VCaP (cell line): ENCODE data around the gene NPTX1.

Experiments
- H3K27ac ChIP-seq: fragments of 450-650 bp; 2 replicates; pipeline ENCODE4 v1.5.1; 2017
- TF ChIP-seq, protein P1 (sequence below): fragments of 450-650 bp; conservative IDR thresholded peaks from 2 replicates; pipeline ENCODE4 v1.5.1; 2017; ENCODE audit warnings: mild to moderate bottlenecking, moderate library complexity

NPTX1 gene

DNA sequence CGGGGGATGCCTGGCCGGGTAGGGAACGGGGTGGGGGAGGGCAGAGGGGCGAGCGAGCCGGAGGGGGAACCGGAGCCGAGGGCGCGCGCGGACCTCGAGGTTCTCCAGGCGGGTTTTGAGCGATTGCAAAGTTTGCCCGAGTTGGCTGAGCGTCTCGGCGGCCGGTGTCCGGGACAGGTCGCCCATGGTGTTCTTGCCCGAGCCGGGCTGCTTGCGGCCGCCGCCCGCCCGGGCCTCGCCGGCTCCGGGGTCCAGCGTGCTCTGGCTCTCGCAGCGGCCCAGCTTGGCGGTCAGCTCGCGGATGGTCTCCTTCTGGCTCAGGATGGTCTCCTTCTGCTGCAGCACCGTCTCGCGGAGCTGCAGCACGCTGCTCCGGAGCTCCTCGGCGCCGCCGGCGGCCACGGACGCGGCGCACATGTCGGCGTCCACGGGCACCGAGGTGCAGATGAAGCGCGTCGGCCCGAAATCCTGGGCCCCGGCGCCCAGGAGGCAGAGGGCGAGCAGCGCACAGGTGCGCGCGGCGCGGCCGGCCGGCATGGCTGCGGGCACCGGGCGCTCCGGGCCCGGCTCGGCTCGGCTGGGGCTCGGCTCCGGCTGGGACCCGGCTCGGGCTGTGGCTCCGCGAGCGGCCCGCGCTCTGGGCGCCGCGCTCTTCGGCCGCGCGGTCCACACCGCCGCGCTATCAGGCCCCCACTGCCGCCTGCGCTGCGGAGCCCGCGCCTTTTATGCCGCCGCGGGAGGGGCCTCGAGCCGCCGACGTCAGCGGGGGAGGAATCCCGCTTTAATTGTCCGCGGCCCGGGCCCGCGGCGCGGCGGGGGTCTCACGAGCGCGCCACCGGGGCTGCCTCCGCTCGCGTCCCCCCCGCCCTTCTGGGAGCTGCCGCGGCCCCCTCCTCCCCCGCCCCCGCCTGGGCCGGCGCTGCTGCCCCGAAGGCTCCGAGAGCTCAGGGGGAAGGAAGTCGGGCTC lies at the start of gene NPTX1:
Gene NPTX1 (minus strand): TSS at position 698 of the 967 bp plus-strand sequence. CDS start 161 bp downstream, at position 537.
- TF ChIP-seq, protein P1, sequence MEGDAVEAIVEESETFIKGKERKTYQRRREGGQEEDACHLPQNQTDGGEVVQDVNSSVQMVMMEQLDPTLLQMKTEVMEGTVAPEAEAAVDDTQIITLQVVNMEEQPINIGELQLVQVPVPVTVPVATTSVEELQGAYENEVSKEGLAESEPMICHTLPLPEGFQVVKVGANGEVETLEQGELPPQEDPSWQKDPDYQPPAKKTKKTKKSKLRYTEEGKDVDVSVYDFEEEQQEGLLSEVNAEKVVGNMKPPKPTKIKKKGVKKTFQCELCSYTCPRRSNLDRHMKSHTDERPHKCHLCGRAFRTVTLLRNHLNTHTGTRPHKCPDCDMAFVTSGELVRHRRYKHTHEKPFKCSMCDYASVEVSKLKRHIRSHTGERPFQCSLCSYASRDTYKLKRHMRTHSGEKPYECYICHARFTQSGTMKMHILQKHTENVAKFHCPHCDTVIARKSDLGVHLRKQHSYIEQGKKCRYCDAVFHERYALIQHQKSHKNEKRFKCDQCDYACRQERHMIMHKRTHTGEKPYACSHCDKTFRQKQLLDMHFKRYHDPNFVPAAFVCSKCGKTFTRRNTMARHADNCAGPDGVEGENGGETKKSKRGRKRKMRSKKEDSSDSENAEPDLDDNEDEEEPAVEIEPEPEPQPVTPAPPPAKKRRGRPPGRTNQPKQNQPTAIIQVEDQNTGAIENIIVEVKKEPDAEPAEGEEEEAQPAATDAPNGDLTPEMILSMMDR = no peak
- peak within 1 kb of the TSS; percentile 60; the same call in 1 of the 2 replicates for H3K27ac ChIP-seq

DNA sequence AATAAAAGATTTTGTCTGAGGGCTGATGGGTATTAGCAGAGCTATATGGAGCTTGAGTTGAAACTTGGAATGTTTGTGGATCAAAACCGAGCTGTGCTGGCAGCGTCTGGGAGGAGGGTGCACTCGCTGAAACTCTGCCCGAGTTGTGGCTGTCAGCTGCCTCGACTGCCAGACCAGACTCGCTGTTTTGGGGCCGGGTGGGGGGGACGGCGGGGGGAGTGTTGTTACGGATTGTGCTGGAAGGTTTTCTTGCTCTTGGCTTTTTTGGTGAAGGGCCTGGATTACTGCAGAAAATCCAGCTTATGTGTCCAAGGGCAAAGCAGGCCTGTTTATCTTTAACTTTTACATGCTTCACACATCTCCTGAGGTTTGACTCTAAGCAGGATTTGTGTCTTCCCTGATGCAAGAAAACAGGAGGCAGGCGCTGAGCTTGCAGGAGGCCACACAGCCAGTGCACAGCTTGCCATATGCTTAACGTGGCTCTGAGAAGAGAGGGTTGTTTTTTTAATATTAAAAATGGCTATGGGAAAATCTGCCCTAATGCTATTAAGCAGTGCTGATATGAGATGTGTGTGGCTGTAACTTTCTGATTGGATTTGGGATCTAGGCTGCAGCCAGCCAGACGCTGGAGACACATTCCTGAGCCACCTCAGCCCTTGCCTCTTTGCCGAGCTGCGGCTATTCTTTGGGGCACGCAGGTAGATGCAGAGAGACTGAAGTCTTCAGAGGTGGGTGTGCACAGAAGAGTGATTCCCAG lies 47.7 kb upstream of the NPTX1 start:
- no peak overlapping the region for H3K27ac ChIP-seq
- TF ChIP-seq, protein P1 = no peak

DNA sequence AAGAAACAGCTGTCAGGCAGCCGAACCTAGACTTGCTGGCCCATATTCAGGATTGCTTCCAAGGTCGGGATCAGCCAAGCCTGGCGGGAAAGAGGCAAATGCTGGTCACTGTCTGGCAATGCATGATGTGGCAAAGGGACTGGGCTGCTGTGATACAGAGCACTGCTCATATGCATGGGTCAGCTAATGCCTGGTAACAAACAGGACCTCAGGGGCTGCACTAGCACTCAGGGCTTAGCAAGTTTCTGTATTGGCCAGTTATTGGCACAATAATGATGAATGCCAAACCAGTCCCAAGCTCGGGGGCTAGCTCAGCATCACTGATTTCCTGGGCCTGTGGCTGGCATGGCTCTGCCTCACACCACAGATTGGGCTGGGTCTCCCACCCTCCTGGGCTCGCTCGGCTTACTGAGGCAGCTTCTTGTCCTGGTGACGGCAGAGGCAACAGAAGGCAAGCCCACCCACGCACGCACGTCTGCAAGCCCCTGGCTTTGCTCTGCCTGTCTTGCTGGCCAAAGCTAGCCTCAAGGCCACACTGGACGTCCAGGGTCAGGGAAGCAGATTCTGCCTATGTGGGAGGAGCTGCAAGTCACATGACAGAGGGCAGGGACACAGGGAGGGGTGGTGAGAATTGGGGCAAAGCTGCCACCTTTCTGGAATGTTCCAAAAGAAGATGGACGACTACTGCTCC lies 46.8 kb upstream of the NPTX1 start:
- TF ChIP-seq, protein P1 = no peak
- H3K27ac ChIP-seq = no peak overlapping the region

GRCh38 chr17:80520810-80521455 lies 44.5 kb upstream of the NPTX1 start:
- TF ChIP-seq, protein P1 = no peak
- no peak overlapping the region for H3K27ac ChIP-seq

DNA sequence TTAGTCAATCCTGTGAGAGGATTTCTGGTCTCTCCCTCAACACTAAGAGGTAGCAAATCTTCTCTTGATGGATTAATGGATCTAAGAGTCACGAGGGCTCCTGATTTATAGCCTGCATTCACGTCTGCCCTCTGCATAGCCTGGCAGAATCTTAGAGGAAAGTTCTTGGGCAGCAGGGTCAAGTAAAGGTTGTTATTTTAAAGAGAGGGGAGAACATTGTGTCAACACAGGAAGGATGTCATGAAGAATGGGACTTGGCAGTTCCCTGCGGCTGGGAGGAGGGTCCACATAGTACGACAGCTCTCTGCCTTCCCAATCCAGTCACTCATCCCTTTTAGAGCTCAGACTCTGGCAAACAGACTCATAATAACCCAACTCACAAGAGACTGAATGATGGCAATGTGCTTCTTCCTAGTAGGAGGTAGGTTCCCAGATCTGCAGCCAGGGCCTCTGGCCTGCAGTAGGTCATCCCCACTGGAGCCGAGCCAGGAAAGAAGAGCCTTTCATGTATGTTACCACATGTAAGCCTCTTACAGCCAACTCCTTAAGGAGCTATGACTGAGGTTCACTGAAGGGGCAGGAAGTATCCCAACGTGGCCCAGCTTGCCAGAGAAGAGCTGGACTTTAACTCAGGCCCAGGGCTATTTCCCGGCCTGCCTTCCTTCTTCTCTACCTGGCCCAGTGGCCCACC lies 42.8 kb upstream of the NPTX1 start:
- TF ChIP-seq, protein P1 = no peak

DNA sequence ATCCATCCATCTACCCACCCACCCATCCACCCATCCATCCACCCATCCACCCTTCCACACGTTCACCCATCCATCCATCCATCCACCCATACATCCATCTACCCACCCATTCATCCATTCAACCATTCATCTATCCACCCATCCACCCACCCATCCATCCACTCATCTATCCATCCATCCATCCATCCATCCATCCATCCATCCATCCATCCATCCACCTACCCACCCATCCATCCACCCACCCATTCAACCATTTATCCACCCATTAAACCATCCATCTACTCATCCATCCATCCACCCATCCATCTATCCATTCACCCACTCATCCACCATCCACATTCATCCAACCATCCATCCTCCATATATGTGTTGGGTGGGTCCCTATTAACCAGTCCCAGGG lies 42.0 kb upstream of the NPTX1 start:
- TF ChIP-seq, protein P1 = no peak
- no peak overlapping the region for H3K27ac ChIP-seq

More for the DNA sequence above, 42.8 kb upstream of the NPTX1 start:
- no peak overlapping the region for H3K27ac ChIP-seq
